Fibroblast of lung (primary cell): Measurements from ENCODE around the gene THSD7A. TPM values are rescaled to one million over a fixed set of nuclear protein-coding genes. Genes with fewer than 3 reads are reported as not detected.

Experiments
- DNase-seq, 2 donors: peaks; one replicate each; pipeline versions ENCODE4 v3.0.0 to v3.0.0-alpha.2; 2010; ENCODE audit warnings: low read depth in 2 of 2
- H2AFZ ChIP-seq: 2 replicates; pipeline ENCODE4 v1.5.1; 2012; ENCODE audit warnings: low read length, control low read depth, inconsistent platforms
- H3K27ac ChIP-seq: 2 replicates; pipeline ENCODE4 v1.5.1; 2011; ENCODE audit warnings: low read length, control low read depth; ENCODE audit not compliant: insufficient read depth
- H3K27me3 ChIP-seq: 2 replicates; pipeline ENCODE4 v1.5.1; 2011; ENCODE audit warnings: mild to moderate bottlenecking, low read length; ENCODE audit not compliant: control insufficient read depth, insufficient read depth
- H3K36me3 ChIP-seq: 2 replicates; pipeline ENCODE4 v1.5.1; 2011; ENCODE audit warnings: low read length; ENCODE audit not compliant: control insufficient read depth, insufficient read depth
- H3K4me1 ChIP-seq: 2 replicates; pipeline ENCODE4 v1.5.1; 2011; ENCODE audit warnings: low read length; ENCODE audit not compliant: control insufficient read depth, insufficient read depth; ENCODE audit errors: extremely low read depth
- H3K4me2 ChIP-seq: 2 replicates; pipeline ENCODE4 v1.5.1; 2011; ENCODE audit warnings: low read length, control low read depth; ENCODE audit not compliant: insufficient read depth; ENCODE audit errors: extremely low read depth
- H3K4me3 ChIP-seq, 4 experiments: fragments of 200-600 bp in 1 of 4; sonication (generic) in 1 of 4; replicated peaks in 1 of 4; 2 replicates each; pipeline ENCODE4 v1.5.1; 2011 to 2016; ENCODE audit warnings: low read length in 4 of 4, low read depth in 3 of 4, mild to moderate bottlenecking in 3 of 4, control low read depth in 2 of 4, inconsistent platforms in 1 of 4, mixed read lengths in 1 of 4; ENCODE audit not compliant: insufficient read depth in 1 of 4; ENCODE audit errors: control extremely low read depth in 1 of 4
- H3K79me2 ChIP-seq: 2 replicates; pipeline ENCODE4 v1.5.1; 2012; ENCODE audit warnings: mild to moderate bottlenecking, low read length, inconsistent platforms; ENCODE audit not compliant: control insufficient read depth, insufficient read depth
- H3K9ac ChIP-seq: 2 replicates; pipeline ENCODE4 v1.5.1; 2011; ENCODE audit warnings: mild to moderate bottlenecking, low read length, control low read depth; ENCODE audit not compliant: insufficient read depth
- H3K9me3 ChIP-seq: 2 replicates; pipeline ENCODE4 v1.5.1; 2012; ENCODE audit warnings: low read depth, low read length; ENCODE audit not compliant: control insufficient read depth, insufficient read depth
- H4K20me1 ChIP-seq: 2 replicates; pipeline ENCODE4 v1.5.1; 2011; ENCODE audit warnings: low read length; ENCODE audit not compliant: control insufficient read depth, insufficient read depth; ENCODE audit errors: extremely low read depth
- EZH2 ChIP-seq: IDR thresholded peaks from 2 replicates; pipeline ENCODE4 v1.5.1; 2012; ENCODE audit warnings: low read length, control low read depth, mild to moderate bottlenecking; ENCODE audit errors: missing control alignments
- polyA plus RNA-seq, 2 donors: library from polyadenylated mRNA; depleted of rRNA in 1 of 2; stranded (reverse) in 1 of 2; unstranded in 1 of 2; fragments of >200 nt; gene quantifications; 2 replicates each; pipeline ENCODE4 v1.2.1, GENCODE V29; 2011 to 2012; ENCODE audit warnings: missing spikeins in 1 of 2
- total RNA-seq: library from RNA; depleted of rRNA; stranded (reverse); fragments of >200 nt; gene quantifications from 2 replicates; pipeline ENCODE4 v1.2.1, GENCODE V29; 2014
- TF ChIP-seq, protein P1 (sequence below), 2 donors: IDR thresholded peaks in 1 of 2; conservative IDR thresholded peaks in 1 of 2; 1 replicate in 1 of 2; 2 replicates in 1 of 2; pipeline ENCODE4 v1.5.1; 2011 to 2012; ENCODE audit warnings: low read length in 2 of 2, control low read depth in 1 of 2, inconsistent platforms in 1 of 2, low read depth in 1 of 2, mild to moderate bottlenecking in 1 of 2

Gene THSD7A
- total and polyA plus RNA-seq, 2 donors (not counting 1 experiment from before 2014, with no cell fraction given), result 0.02 to 0.83 TPM

DNA sequence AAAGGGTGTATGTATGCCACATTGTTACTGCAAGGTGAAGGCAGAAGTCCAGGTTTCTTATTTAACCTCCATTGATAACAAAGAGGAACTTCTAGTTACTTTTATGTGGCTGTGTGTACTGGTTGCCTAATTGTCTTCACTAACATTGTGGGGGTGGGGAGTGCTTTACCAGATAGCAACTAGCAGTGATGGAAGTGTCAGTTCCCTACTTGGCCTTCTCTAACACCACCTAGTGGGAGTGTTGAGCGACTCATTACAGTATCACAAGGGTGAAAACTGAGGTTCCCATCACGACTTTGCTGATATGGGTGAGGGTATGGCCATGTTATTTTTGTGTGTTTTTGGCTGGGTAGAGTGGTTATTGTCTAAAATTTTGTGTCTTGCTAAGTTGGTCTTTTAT is 274.4 kb downstream of the THSD7A start:
- no peaks in the 10 kb centered on the region for H3K79me2 ChIP-seq
- H3K36me3 ChIP-seq, result no peaks in the 10 kb centered on the region
- no peaks in the 10 kb centered on the region for H3K27me3 ChIP-seq
- H2AFZ ChIP-seq, result no peak overlapping the region
- no peak overlapping the region for H3K27ac ChIP-seq
- no peaks in the 10 kb centered on the region for H3K9me3 ChIP-seq
- peak; percentile 17 to 35 for DNase-seq
- TF ChIP-seq EZH2, result no peak
- TF ChIP-seq, protein P1, sequence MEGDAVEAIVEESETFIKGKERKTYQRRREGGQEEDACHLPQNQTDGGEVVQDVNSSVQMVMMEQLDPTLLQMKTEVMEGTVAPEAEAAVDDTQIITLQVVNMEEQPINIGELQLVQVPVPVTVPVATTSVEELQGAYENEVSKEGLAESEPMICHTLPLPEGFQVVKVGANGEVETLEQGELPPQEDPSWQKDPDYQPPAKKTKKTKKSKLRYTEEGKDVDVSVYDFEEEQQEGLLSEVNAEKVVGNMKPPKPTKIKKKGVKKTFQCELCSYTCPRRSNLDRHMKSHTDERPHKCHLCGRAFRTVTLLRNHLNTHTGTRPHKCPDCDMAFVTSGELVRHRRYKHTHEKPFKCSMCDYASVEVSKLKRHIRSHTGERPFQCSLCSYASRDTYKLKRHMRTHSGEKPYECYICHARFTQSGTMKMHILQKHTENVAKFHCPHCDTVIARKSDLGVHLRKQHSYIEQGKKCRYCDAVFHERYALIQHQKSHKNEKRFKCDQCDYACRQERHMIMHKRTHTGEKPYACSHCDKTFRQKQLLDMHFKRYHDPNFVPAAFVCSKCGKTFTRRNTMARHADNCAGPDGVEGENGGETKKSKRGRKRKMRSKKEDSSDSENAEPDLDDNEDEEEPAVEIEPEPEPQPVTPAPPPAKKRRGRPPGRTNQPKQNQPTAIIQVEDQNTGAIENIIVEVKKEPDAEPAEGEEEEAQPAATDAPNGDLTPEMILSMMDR (conservative IDR thresholded peaks at IDR 0.05 in 1 of 2, IDR thresholded peaks at IDR 0.05 in 1 of 2; ENCODE audit: low read depth in 1 of 2, low read length in 2 of 2), result peak in 1 of 2 donors; percentile 41
- H3K9ac ChIP-seq, result no peak overlapping the region
- H4K20me1 ChIP-seq, result no peaks in the 10 kb centered on the region
- no peak overlapping the region for H3K4me3 ChIP-seq
- no peaks in the 10 kb centered on the region for H3K4me1 ChIP-seq
- H3K4me2 ChIP-seq, result no peak overlapping the region

DNA sequence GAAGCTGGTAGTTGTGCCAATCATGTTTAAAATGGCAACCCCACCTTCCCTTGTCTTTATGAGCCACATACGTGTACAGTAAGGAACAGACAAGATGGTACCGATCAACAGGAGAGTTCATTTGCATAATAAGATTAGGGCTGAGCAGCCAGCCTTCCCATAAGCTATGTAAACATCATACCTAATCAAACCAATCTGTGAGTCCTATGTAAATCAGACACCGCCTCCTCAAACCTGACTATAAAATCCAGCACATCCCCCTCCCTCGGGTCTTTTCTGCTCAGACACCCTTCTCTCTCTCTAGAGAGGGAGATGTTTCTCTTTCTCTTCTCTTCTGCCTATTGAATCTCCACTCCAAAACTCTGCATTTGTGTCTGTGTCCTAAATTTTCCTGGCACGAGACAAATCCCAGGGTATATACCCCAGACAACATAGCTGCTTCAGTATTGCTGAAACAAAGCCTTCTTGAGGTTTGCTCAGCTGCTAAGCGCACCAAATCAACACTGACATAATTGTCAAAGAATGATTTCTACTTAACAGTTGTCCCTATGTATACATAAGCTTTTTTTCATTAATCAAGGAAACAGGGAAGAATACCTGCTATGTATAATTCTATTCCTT is 279.2 kb downstream of the THSD7A start:
- TF ChIP-seq, protein P1 (conservative IDR thresholded peaks at IDR 0.05 in 1 of 2, IDR thresholded peaks at IDR 0.05 in 1 of 2; ENCODE audit: low read depth in 1 of 2, low read length in 2 of 2), result no peak
- TF ChIP-seq EZH2, result no peak
- Histone ChIP-seq H3K4me3 (no peak overlapping the region), H3K36me3 (no peaks in the 10 kb centered on the region), H3K9me3 (no peaks in the 10 kb centered on the region), H3K27ac (no peak overlapping the region), H3K9ac (no peak overlapping the region), H3K4me1 (no peaks in the 10 kb centered on the region), H3K27me3 (no peaks in the 10 kb centered on the region), H3K79me2 (no peaks in the 10 kb centered on the region), H3K4me2 (no peak overlapping the region), H2AFZ (no peak overlapping the region), H4K20me1 (no peaks in the 10 kb centered on the region)
- DNase-seq, result no peak

DNA sequence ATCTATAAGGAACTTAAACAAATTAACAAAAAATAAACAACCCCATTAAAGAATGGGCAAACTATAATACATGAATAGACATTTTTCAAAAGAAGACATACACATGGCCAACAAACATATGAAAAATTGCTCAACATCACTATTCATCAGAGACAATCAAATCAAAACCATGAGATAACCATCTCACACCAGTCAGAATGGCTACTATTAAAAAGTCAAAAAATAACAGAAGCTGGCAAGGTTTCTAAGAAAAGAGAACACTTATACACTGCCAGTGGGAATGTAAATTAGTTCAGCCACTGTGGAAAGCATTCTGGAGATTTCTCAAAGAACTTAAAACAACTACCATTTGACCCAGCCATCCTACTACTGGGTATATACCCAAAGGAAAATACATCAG is 280.5 kb downstream of the THSD7A start:
- Histone ChIP-seq H3K4me3 (no peak overlapping the region), H3K36me3 (no peaks in the 10 kb centered on the region), H4K20me1 (no peaks in the 10 kb centered on the region), H3K9ac (no peak overlapping the region), H3K4me2 (no peak overlapping the region), H2AFZ (no peak overlapping the region), H3K27ac (no peak overlapping the region), H3K27me3 (no peaks in the 10 kb centered on the region), H3K9me3 (no peaks in the 10 kb centered on the region), H3K79me2 (no peaks in the 10 kb centered on the region), H3K4me1 (no peaks in the 10 kb centered on the region)
- no peak for DNase-seq
- TF ChIP-seq EZH2, result no peak
- TF ChIP-seq, protein P1 (conservative IDR thresholded peaks at IDR 0.05 in 1 of 2, IDR thresholded peaks at IDR 0.05 in 1 of 2; ENCODE audit: low read depth in 1 of 2, low read length in 2 of 2), result no peak
